ENCODE results near the gene PARVA.

- 0 out of 2 replicates have a peak, but pooled peaks have one; percentile 3 for TF ChIP-seq SMC3 (IDR thresholded peaks at IDR 0.05; ENCODE audit: low read depth, low read length)
- no peak for TF ChIP-seq RFX5 (IDR thresholded peaks at IDR 0.05; ENCODE audit: low read depth, low read length)
- no peak for TF ChIP-seq MXI1 (IDR thresholded peaks at IDR 0.05; ENCODE audit: borderline replicate concordance, low read depth, low read length)
- TF ChIP-seq, protein P1, sequence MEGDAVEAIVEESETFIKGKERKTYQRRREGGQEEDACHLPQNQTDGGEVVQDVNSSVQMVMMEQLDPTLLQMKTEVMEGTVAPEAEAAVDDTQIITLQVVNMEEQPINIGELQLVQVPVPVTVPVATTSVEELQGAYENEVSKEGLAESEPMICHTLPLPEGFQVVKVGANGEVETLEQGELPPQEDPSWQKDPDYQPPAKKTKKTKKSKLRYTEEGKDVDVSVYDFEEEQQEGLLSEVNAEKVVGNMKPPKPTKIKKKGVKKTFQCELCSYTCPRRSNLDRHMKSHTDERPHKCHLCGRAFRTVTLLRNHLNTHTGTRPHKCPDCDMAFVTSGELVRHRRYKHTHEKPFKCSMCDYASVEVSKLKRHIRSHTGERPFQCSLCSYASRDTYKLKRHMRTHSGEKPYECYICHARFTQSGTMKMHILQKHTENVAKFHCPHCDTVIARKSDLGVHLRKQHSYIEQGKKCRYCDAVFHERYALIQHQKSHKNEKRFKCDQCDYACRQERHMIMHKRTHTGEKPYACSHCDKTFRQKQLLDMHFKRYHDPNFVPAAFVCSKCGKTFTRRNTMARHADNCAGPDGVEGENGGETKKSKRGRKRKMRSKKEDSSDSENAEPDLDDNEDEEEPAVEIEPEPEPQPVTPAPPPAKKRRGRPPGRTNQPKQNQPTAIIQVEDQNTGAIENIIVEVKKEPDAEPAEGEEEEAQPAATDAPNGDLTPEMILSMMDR (conservative IDR thresholded peaks at IDR 0.05; ENCODE audit: low read depth, low read length): no peak
- TF ChIP-seq MAFK (IDR thresholded peaks at IDR 0.05; ENCODE audit: low read depth, low read length): no peak
- no peak for TF ChIP-seq RCOR1 (IDR thresholded peaks at IDR 0.05; ENCODE audit: insufficient replicate concordance, low read length)
Measured at GRCh38 chr11:12581923-12582322, 204.6 kb downstream of the PARVA start.
